GM19099 (cell line): ENCODE results near the gene SRPRB.

Experiments used
- POLR2A ChIP-seq: IDR thresholded peaks from 3 replicates; pipeline ENCODE4 v1.6.1; 2011; ENCODE audit warnings: low read depth; ENCODE audit not compliant: insufficient read length; ENCODE audit errors: extremely low read depth

SRPRB gene

DNA sequence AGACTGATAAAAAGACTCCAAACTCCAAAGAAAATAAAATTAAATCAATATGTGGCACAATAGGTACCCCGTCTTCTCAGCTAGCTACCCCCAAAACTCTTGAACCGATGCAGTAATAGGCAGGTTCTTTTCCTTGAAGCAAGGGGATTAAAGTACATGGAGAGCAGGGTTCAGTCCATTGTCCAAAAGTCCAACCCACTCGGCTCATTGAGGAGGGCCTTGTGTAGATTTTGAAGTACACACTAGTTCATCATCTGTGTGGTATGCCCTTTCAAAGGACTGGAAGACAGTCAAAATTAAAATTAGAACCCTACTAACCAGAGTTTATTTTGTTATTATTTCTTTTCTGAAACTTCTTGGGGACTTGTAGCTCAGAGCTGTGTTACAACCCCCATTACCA, 36.1 kb upstream of the SRPRB start:
- no peak for TF ChIP-seq POLR2A

DNA sequence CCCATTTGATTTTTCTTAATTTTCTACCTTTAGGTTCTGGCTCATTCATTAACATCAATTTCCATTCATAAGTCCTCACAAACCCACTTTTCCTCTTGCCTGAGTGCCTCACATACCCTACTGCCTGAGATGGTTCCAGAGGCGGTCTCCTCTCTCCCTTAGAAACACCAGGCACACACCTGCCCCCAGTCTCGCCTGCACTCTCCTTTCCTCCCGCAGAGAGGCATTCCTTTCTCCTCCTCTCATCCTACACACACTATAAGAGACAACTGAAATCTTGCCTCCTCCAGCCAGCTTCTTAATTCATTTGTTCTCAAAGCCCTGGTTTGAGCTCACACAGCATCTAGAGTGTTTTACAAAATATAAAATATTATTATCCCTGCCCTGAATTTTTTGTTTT, 31.9 kb upstream of the SRPRB start:
- no peak for TF ChIP-seq POLR2A

DNA sequence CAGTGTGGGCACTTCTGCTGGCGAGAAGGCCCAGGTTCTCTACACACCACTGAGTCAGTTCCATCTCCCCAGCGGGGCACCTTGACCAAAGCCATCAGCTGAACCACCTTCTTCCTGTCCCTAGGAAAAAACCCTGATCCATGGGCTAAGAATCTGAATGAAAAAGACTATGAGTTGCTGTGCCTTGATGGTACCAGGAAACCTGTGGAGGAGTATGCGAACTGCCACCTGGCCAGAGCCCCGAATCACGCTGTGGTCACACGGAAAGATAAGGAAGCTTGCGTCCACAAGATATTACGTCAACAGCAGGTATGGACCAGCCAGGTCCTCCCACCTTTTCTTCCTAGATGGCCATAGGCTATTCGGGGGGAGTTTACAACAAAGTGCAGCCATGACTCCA, 30.3 kb upstream of the SRPRB start:
- TF ChIP-seq POLR2A: no peak

DNA sequence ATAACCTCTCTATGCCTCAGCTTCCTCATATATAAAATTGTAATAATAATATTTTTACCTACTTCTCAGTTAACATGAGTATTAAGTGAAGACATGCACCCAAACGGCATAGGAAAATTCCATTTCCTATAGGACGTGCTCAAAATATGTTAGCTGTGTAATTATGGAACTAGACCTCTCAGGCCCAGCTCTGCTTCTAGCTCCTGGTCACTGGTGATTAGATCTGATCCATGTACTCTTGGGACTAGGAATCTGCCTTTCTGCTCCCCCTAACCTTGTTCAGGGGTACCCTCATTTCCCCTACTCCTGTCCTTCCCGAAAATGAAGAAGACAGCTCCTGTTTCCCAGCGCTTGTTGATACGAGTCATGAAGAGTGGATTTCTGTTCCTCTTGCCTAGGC, 29.8 kb upstream of the SRPRB start:
- TF ChIP-seq POLR2A: no peak

DNA sequence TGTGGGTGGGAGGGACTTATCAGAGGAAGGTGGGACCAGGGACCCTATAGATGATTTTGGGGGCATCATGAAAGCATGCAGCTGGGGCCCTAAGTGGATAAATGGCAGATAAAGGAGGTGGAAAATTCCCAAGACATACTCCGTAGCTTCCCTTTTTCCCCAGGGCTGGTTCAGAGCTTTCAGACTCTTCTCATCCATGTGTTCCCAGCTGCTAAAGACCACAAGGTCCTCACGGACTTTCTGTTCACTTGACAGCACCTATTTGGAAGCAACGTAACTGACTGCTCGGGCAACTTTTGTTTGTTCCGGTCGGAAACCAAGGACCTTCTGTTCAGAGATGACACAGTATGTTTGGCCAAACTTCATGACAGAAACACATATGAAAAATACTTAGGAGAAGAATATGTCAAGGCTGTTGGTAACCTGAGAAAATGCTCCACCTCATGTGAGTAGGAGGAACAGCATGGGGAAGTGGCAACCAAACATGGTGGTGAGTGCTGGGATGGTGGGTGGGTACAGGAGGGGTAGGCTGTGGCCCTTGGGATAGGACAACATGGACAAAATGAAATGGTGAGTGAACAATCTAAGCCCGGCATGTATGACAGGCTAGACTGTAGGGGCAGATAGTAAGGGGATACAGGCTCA, 28.7 kb upstream of the SRPRB start:
- no peak for TF ChIP-seq POLR2A

DNA sequence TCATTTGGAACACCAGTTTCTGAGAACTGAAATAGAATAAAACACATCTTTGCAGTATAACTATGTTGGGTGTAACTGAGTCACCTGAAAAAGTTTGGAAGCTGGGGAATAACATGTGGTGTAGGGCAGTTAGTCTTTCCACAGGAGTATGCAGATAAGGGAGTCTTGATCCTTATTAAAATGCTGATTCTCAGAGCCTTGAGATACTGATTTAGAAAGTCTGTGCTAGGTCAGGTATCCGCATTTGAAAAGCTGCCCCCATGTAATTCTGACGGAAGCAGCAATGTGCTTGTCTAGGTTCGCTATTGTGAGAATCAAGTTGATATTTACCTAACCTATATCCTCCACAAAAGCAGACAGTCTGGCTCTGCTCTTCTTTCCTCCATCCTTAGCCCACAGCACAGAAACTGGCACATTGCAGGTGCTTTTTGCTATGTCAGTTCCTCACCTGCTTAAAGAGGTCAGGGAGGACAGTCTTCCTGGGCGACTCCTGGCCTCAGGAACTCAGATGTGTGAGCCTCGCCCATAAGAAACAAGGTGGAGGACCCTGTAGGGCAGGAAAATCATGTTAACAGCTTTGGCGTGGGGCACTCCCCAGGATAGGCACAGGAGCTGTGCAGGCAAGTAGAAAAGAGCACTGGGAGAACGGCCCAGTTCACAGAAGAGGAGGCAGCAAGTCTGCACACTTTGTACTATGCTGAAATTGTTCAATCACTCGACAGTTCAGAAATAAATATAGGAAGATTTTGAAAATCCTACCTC, 27.6 kb upstream of the SRPRB start:
- TF ChIP-seq POLR2A: no peak

DNA sequence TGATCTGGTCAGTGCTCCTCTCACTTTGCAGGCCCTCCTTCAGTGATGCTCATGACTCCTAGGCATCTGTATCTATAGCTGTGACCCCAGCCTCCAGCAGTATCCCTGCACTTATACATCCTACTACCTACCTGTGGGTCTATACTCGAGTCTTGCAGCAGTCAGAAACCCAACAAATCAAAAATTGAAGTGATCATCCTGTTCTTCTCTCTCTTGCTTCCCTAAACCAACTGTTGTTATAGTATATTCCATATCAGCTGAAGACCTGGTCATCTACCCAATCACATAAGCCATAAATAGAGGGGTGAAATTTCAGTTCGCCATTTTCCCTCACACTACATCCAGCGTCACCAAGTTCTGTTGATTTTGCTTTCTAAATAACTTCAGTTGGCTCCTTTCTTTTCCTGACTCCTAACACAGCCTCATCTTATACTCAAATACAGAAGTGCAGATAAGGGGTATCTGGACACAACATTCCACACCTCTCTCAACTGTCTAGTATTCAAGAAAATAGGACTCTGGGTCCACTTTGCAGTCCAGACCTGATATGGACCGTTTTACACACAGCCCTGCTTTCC, 25.9 kb upstream of the SRPRB start:
- no peak for TF ChIP-seq POLR2A

DNA sequence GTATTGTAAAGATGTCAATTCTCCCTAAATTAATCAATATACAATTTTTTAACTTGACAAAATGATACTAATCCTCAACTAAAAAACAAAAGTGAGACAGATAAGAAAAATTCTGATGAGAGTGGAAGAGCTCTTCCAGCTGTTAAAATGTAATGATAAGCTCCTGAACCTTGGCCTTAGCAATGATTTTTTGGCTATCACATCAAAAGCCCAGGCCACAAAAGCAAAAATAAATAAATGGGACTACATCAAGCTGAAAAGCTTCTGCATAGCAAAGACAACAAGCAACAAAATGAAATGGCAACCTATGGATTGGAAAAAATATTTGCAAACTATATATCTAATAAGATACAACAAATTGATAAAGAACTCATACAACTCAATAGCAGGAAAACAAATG, 24.0 kb upstream of the SRPRB start:
- no peak for TF ChIP-seq POLR2A

DNA sequence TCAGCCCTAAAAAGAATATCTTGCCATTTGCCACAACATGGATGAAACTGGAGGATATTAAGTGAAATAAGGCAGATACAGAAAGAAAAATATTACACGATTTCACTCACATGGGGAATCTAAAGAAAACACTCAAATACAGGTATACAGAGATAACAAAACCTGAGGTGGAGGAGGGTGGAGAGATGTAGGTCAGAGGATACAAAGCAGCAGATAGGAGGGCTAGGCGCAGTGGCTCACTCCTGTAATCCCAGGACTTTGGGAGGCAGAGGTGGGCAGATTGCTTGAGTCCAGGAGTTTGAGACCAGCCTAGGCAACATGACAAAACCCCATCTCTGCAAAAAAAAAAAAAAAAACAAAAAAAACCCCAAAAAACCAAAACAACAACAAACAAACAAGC, 23.2 kb upstream of the SRPRB start:
- TF ChIP-seq POLR2A: no peak

DNA sequence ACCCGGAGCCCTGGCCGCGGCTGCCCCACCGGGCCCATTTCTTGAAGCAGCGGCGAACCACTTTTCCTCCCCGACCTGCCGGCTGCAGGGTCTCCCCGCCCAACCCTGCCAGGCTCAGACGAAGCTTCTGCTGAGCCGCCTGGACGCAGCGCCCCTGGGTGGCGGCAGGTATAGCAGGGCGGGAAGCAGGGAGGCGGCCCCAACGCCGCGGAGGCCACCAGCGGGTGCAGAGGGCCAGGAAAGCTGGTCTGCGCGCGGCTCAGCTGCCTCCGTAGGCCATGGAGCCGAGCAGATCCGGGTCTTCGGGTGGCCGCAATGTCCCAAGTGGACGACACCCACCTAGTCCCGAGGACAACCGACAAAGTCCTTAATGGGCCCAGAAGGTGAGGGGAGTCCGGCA, 21.9 kb upstream of the SRPRB start:
- no peak for TF ChIP-seq POLR2A

DNA sequence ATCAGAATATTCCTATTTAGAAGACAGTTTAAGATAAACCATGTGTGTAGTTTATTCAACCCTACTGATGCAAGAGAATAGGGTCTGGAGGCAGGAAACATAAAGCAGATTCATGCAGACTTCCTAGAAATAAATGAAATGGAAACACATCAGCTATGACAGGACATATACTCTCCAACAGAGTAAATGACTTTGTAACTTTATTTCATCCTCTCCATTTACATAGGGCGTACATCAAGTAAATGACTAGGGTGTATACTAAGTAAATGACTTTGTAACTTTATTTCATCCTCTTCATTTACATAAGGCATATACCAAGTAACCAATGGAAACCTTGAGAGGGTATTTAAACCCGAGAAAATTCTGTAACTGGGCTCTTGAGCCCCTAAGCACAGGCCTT, 17.6 kb upstream of the SRPRB start:
- no peak for TF ChIP-seq POLR2A

DNA sequence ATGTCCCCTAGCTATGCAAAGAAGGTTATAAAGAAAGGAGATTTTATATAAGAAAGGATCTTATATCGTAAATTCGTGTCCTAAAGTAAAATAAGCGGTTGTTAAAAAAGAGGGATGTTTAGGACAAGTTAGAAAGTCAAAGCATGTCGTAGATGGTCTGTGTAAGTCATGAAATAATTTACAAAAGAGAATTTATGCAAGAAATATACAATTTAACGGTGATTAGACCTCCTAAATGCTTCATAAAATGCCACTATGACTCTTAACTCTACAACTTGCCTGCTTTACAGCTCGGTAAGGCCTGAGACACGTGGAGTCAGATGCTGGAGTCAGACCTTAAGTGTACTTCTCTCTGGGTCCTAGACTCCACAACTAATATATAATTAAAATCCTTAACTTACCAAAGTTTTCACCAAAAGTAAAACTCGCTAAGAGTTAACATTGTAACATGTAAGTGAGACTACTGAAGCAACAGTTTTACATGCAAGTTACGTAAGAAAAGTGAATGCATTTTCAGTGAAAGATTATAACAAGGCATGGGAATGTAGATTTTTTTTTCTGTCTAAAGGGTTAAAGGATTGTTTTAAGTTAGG, 13.3 kb upstream of the SRPRB start:
- TF ChIP-seq POLR2A: no peak

DNA sequence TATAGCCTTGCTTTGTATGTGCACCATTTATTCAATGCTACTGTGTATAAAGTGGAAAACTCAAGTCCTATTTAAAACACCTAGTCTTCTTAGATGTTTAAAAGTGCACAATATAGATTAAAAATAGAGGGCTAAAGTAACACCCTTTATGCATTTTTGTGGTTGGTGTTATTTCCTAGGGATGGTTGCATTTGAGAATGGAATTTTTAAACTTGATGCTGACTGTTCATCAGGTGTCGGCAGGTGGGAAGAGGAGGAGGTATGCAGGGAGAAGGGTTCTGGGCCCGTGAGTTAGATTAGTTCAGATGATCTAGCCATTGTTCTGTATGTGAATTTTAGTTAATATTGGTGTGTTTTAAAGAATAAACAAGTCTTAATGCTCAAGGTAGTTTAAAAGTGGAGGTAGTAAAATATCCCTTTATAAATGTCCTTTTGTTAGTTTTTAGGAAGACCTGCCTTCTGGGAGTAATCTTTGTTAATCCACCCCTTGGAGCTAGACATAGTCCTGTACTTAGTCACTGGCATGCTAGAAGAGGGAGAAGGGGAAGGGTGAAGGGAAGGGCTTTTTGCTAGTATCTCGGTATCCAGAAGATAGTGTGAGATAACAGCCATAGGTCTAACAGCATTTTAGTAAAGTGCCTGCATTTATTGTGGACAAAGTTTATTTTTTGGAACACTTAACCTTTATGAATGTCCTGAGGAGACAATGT, 8.1 kb upstream of the SRPRB start:
- no peak for TF ChIP-seq POLR2A

DNA sequence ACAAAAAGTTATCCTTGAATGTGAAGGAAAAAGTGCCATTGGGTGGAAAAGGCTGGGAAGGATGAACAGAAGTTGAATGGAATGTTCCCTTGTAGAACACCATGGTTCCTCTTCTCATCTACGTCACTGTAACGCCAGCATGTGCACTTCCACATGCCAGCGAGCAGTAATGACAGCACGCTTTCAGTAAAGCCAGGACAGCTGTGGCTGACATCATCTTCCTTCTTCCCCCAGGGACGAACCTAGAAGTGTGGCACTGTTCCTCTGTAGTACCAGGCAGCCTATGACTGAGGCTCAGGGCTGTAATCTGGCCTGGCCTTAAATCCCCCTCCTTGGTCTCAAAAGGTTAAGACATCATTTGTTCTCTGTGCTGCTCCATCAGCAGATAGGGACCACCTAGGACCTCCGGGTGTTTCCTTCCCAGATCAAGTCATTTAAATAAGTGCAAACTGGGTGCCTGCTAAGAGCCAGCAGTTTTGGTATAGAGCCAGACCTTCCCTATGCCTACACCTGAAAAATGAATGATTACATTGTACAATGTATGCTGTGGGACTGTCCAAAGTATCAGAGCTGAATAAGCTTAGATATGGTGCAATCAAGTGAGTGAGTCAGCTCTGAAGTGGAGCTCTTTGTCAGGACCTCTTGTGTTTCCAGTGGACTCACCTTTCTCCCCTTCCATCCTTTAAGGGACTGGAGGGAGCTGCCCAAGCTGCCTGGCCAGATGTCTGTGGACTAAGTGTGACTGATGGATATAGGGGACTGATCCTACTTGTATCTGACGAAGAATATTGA, 5.6 kb upstream of the SRPRB start:
- TF ChIP-seq POLR2A: no peak

DNA sequence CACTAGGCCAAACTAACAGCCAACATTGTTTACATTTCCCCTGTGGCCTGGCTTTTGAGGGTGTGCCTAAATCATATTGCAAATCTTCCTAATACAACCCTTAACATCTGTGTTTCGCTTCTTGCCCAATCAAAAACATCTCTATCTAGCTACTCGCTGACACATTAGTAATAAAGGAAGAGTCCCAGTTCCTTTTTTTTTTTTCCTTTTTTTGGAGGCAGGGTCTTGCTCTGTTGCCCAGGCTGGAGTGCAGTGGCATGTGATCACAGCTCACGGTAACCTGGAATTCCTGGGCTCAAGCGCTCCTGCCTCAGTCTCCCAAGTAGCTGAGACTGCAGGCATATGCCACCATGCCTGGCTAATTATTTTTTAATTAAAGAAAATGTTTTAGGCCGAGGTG, 2.1 kb upstream of the SRPRB start:
- no peak for TF ChIP-seq POLR2A
